Measurements from ENCODE around the gene FRRS1L. TPM values are rescaled to one million over a fixed set of nuclear protein-coding genes. Genes with fewer than 3 reads are reported as not detected.

FRRS1L gene
- total and polyA plus RNA-seq, 2 of the 4 experiments (the other 2 are of a cell fraction) = under 0.01 to 0.05 TPM

DNA sequence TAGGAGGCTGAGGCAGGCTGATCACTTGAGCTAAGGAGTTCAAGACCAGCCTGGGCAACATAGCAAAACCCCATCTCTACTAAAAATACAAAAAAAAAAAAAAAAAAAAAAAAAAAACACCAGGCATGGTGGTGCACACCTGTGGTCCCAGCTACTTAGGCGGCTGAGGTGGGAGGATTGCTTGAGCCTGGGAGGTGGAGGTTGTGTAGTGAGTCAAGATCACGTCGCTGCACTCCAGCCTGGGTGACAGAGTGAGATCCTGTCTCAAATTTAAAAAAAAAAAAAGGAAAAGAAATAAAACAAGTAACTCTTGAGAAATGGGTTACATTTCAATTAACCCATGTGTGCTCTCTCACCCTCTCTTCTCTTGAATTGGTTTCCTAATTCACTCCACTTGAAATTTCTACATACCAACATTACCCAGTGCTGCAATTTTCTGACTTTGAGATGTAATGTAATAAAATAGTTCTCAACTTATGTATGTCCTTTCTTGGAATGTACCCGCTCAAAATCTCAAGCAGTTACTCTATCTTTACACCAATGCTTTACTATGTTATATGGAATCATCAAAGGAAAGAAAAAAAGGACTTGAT lies 83.1 kb downstream of the FRRS1L start:
- no peaks in the 10 kb centered on the region for H3K27me3 ChIP-seq (ENCODE audit: control insufficient read depth, insufficient read depth, low read length)
- no peak for DNase-seq
- no peak overlapping the region for H3K4ac ChIP-seq (ENCODE audit: low read depth, low read length)
- H2AK9ac ChIP-seq (replicated peaks; ENCODE audit: low read depth, low read length, poor library complexity) = no peak overlapping the region
- no peak overlapping the region for H2BK5ac ChIP-seq (ENCODE audit: low read depth, low read length, poor library complexity, severe bottlenecking)
- no CpG with 5 or more reads among the region's 4 CpGs for whole genome bisulfite sequencing, 2 experiments (ENCODE audit: extremely low coverage in 2 of 2, insufficient read length in 1 of 2)
- H3K9me1 ChIP-seq (ENCODE audit: insufficient read depth, low read length) = 0 out of 2 replicates have a peak, but pooled peaks cover 3% of the 10 kb centered on the region
- H4K8ac ChIP-seq (ENCODE audit: low read depth in 2 of 2, low read length in 2 of 2) = no peak overlapping the region
- no peaks in the 10 kb centered on the region; the same call in 1 of the 2 replicates for H3K4me1 ChIP-seq (ENCODE audit: control insufficient read depth, insufficient read depth, low read length)
- no peak overlapping the region for H3K4me2 ChIP-seq (ENCODE audit: low read depth, low read length)
- peaks cover 13% of the 10 kb centered on the region for H3K36me3 ChIP-seq (ENCODE audit: control insufficient read depth, insufficient read depth, low read length)
- ChIA-PET CTCF (no interaction called here), POLR2A (ENCODE audit: unreplicated experiment) (no interaction called here)
- no peak overlapping the region for H2AFZ ChIP-seq (replicated peaks; ENCODE audit: low read length, poor library complexity)
- no peak overlapping the region for H4K91ac ChIP-seq (ENCODE audit: insufficient read depth, low read depth, low read length)
- dilution Hi-C loops (cut with HindIII; ENCODE audit: low sequenced_read_pairs, unreplicated experiment) (no loop called here), in situ Hi-C loops (cut with MboI; ENCODE audit: low sequenced_read_pairs) (no loop called here), intact Hi-C loops (cut with micrococcal nuclease) (no loop called here)
- no peak overlapping the region for H2BK20ac ChIP-seq (ENCODE audit: low read depth, low read length)
- no peak overlapping the region for H3K9ac ChIP-seq (ENCODE audit: low read depth, low read length)
- no peak overlapping the region for H2BK15ac ChIP-seq (ENCODE audit: low read depth, low read length)
- no peak overlapping the region for H3K18ac ChIP-seq (ENCODE audit: low read depth, low read length)
- TF ChIP-seq RCOR1 (IDR thresholded peaks at IDR 0.05; ENCODE audit: insufficient replicate concordance, low read length) (no peak), MAFK (IDR thresholded peaks at IDR 0.05; ENCODE audit: low read depth, low read length) (no peak), MXI1 (IDR thresholded peaks at IDR 0.05; ENCODE audit: borderline replicate concordance, low read depth, low read length) (no peak)
- TF ChIP-seq, protein P1, sequence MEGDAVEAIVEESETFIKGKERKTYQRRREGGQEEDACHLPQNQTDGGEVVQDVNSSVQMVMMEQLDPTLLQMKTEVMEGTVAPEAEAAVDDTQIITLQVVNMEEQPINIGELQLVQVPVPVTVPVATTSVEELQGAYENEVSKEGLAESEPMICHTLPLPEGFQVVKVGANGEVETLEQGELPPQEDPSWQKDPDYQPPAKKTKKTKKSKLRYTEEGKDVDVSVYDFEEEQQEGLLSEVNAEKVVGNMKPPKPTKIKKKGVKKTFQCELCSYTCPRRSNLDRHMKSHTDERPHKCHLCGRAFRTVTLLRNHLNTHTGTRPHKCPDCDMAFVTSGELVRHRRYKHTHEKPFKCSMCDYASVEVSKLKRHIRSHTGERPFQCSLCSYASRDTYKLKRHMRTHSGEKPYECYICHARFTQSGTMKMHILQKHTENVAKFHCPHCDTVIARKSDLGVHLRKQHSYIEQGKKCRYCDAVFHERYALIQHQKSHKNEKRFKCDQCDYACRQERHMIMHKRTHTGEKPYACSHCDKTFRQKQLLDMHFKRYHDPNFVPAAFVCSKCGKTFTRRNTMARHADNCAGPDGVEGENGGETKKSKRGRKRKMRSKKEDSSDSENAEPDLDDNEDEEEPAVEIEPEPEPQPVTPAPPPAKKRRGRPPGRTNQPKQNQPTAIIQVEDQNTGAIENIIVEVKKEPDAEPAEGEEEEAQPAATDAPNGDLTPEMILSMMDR (conservative IDR thresholded peaks at IDR 0.05; ENCODE audit: low read depth, low read length) = no peak
- no peak overlapping the region for H3K23ac ChIP-seq (ENCODE audit: low read depth, low read length)
- H3K79me1 ChIP-seq (ENCODE audit: low read depth in 1 of 2, low read length in 2 of 2) = peaks cover 16 to 46% of the 10 kb centered on the region in 2 experiments
- no peak overlapping the region for H2AK5ac ChIP-seq (ENCODE audit: low read depth, low read length)
- BruUV-seq (replicated peaks) = no TSS peak
- no peak for ATAC-seq (ENCODE audit: low read depth)
- no peak overlapping the region for H2BK120ac ChIP-seq (ENCODE audit: low read depth, low read length)
- H3K4me3 ChIP-seq (ENCODE audit: insufficient read depth, low read depth, low read length) = no peak overlapping the region
- H3K9me3 ChIP-seq (ENCODE audit: control insufficient read depth, insufficient read depth, low read length) = no peaks in the 10 kb centered on the region
- H4K5ac ChIP-seq (ENCODE audit: low read depth, low read length) = no peak overlapping the region
- H3K14ac ChIP-seq (replicated peaks; ENCODE audit: low read depth, low read length) = no peak overlapping the region
- H4K20me1 ChIP-seq (ENCODE audit: insufficient read depth, low read length) = no peaks in the 10 kb centered on the region
- no peak overlapping the region for H3K27ac ChIP-seq (ENCODE audit: insufficient read depth, low read length)
- H3K56ac ChIP-seq (ENCODE audit: extremely low read depth, insufficient read depth, low read length) = no peak overlapping the region

Measured in IMR-90 (cell line).